ENCODE measurements around the gene ATR.

DNA sequence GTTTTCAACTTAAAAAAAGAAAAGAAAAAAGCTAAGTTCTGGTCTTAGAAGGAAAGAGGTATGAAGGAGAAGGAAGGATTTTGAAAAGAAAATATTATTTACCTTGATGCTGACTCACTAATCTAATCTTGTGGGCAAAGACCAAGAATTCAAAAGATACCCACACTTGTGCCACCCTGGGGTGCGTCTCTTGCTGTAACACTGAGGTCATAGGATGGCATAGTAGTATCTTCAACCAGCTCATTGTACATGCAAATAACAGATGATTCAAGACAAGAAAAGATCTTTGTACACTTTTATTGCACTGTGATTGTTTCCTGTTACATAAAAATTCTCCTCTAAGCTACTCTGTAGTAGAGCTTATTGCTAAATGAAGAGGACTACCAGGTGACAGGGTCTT is 35.0 kb upstream of the ATR start:
- no peak for TF ChIP-seq TAF1 (IDR thresholded peaks at IDR 0.05; ENCODE audit: borderline replicate concordance, insufficient read depth, low read length)
- no peak for TF ChIP-seq POLR2AphosphoS5 (IDR thresholded peaks at IDR 0.05; ENCODE audit: low read depth, low read length)
- TF ChIP-seq, protein P1, sequence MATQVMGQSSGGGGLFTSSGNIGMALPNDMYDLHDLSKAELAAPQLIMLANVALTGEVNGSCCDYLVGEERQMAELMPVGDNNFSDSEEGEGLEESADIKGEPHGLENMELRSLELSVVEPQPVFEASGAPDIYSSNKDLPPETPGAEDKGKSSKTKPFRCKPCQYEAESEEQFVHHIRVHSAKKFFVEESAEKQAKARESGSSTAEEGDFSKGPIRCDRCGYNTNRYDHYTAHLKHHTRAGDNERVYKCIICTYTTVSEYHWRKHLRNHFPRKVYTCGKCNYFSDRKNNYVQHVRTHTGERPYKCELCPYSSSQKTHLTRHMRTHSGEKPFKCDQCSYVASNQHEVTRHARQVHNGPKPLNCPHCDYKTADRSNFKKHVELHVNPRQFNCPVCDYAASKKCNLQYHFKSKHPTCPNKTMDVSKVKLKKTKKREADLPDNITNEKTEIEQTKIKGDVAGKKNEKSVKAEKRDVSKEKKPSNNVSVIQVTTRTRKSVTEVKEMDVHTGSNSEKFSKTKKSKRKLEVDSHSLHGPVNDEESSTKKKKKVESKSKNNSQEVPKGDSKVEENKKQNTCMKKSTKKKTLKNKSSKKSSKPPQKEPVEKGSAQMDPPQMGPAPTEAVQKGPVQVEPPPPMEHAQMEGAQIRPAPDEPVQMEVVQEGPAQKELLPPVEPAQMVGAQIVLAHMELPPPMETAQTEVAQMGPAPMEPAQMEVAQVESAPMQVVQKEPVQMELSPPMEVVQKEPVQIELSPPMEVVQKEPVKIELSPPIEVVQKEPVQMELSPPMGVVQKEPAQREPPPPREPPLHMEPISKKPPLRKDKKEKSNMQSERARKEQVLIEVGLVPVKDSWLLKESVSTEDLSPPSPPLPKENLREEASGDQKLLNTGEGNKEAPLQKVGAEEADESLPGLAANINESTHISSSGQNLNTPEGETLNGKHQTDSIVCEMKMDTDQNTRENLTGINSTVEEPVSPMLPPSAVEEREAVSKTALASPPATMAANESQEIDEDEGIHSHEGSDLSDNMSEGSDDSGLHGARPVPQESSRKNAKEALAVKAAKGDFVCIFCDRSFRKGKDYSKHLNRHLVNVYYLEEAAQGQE (IDR thresholded peaks at IDR 0.05; ENCODE audit: insufficient read depth in 1 of 2, low read depth in 2 of 2, low read length in 2 of 2), result no peak

Data from PFSK-1 (cell line).